ENCODE data around the gene GLB1L.
"Not testable (repeated sequence)": the region's sequence is repeated elsewhere in the genome, so short reads cannot be mapped to it uniquely, and the experiment has no call there.

The GLB1L gene

DNA sequence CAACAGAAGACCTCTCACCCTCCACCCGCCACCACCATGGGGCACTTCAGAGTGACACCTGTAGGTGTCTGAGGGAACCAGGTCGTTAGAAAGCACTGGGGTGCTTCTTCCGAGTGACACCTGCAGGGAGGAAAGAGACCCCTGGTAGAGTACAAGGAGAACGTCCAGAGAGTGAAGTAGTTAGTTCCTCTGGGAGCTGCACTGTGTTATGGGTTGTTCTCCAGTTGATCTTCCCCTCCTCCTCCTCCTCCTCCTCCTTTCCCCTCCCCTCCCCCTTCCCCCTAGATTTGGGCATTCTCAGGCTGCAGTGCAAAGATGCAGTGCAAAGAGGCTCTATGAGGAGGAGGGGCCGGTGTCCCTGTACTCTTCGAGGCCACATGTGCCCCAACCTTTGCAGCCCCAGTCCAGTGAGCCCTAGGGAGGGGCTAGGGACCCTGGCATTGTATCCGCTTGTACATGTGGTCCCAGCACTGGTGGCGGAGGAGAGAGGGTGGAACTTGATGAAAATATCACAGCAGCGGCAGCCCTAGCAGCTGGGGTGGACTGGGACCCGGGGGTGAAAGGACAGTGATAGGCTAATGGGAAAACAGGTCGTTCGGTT lies 34.8 kb upstream of the GLB1L start:
- no peak for DNase-seq

DNA sequence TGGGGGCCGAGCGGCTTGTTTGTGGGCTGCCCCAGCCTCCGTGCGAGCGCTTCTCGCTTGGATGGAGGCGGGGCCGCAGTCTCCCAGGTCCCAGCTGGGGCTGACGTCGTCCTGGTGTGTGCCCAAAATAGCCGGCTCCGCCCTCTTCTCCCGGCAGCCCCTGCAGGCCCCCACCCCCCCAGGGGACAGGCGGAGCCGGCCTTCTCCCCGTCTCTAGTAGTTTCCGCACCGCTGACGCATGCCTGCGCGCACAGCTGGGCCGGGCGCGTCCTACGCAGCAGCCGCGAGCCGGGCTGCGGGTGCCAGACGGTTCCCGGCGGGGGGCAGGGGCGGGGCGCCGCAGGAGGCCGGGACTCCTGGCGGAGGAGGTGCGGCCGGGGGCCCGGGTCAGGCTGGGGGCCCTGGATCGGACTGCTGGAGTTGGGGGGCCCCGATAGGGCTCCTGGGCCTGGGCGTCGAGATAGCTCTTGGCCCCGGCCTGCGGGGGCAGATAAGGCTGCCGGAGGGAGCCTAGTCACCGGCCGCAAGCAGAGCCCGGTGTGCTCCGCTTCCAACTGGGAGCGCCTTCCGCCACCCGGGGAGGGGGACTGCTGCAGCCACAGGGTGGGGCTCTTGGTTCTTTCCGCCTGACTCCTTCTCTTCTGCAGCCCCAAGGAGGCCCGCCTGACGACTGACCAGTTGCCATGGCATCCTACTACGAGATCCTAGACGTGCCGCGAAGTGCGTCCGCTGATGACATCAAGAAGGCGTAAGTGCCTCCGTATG lies 34.1 kb upstream of the GLB1L start, which contains the start of gene DNAJB2:
DNAJB2 (plus strand) TSS at position 216 of the 765 bp plus-strand sequence; CDS start at position 684, 468 bp downstream.
- peak; percentile 98 for DNase-seq

DNA sequence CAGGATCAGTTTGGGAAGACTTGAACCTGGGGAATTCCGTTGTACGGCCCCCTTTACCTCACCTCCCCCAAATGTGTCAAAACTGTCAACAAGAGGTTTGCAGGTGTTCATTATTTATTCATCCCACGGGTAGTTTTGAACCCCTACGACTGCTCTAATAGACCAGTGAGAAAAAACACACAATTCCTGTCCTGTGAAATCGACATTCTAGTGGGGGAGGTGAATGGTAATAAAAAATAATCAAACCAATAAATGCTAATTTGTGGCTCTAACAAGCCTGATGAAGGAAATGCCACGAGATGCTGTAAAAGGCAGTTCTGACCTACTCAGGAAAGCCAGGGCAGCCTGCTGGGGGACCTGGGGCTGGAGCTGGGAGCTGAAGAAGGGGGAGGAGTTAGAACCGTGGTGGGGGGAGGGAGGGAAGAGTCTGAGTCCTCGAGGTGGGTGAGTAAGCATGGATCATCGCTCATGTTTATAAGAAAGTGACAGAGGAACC lies 33.5 kb upstream of the GLB1L start:
- no peak for DNase-seq

DNA sequence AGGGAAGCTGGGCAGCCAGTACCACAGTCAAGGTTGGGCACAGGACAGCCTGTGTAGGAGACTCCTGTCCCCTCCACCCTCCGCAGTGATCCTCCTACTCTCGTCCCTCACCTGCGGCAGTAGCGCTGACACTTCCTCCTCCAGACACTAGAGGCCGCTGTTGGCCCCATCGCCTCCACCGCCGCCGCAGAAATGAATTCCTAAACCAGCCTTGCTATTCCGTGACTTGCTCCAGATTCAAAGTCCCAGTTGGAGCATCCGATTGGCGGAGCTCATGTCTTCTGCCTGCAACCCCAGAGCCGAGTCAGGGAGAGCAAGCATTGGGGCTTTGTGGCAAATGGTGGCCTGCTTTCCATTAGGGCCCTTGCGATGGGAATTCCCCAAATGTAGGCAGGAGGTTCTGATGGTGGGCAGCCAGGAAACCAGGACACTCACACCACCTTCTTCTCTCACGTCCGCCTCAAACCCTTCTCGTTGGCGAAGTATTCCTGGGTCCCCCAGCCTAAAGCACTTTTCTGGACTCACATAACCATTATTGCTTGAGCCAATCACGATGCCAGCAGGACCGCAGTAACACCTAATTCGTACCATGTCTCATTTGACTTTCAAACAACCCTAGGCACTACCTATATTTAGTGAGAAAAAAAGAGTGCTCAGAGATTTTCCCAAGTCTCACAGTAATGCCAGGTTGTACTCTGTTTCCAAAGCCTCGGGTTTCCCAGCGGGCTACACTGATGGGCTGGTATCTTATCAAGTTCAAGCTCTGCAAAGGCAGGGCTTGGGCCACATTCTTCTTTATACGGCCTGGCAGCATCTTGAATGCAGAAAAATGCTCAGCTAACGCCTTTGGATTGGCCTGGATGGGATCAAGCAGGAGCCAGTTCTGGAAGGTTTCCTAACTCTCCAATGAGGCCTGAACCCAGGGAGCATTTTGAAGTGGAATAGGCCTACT lies 32.7 kb upstream of the GLB1L start:
- peak; percentile 70 for DNase-seq

DNA sequence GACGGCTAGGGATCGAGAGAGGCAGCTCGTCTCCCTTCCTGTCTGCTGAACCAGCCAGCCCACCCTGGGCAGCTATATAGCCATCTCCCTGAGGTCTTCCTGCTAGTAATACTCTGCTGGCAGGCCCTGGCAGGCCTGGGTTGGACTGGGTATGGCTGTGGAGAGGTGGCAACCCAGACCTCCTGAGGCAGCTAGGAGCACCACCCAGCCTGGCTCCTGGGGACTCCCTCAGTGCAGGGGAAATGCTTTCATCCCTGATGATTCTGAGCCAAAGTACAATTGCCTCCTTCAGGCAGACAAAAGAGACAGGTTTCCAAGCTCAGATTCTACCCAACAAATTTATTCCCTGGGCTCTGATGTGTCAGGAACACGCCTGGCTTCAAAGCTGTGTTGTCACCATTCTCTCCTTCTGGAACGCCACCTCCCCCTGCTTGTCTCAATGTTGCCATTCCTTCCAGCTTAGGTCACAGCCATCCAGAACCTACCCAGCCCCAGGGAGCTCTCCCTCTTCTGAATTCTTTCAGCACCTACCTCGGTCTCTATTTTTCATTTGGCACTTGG lies 29.2 kb upstream of the GLB1L start:
- DNase-seq, result no peak

DNA sequence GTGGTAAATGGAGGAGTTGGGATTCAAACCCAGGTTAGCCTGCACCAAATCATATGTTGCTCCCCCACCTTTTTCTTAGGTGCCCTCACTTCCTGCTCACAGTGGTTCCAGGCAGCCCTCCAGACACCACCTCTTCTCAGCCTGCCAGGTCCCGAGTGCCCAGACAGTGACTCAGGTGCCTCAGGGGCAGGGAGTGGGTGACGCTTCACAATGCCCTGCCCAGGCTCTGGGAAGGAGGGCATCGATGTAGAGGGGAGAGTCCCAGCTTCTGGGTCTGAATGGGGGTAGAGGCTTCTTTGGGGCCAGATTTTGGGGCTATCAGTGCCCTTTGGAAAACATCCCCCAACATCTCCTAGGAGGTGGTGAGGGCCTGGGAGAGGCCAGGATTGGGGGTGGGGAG lies 28.7 kb upstream of the GLB1L start:
- DNase-seq, result no peak

DNA sequence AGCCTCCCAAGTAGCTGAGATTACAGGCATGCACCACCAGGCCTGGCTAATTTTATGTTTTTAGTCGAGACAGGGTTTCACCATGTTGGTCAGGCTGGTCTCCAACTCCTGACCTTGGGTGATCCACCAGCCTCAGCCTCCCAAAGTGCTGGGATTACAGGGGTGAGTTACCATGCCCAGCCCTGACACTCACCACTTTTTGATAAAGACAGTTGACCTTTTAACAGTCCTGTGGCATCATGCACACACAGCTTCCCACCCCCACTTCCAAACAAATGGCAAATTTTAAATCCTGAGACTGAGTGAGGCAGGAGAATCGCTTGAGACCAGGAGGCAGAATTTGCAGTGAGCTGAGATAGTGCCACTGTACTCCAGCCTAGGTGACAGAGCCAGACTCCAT lies 27.8 kb upstream of the GLB1L start:
- DNase-seq, result no peak

DNA sequence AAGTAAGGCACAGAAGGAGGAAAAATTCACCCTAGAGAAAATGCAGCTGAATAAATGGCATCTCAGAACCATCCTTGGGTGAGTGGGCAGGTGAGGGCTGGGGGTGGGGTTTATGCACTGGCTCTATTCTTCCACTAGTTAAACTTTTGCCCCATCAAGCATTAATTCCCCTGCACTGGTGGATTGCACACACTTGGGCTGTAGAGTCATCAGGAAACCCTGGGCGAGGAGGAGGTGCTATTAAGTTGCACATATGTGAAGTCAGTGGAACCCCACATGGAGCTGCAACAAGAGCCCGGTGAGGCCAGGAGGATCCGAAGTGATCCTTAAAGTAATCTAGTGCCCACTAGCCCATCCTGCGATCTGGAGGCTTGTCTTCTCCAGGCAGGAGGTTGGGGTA lies 27.1 kb upstream of the GLB1L start:
- DNase-seq, result no peak

DNA sequence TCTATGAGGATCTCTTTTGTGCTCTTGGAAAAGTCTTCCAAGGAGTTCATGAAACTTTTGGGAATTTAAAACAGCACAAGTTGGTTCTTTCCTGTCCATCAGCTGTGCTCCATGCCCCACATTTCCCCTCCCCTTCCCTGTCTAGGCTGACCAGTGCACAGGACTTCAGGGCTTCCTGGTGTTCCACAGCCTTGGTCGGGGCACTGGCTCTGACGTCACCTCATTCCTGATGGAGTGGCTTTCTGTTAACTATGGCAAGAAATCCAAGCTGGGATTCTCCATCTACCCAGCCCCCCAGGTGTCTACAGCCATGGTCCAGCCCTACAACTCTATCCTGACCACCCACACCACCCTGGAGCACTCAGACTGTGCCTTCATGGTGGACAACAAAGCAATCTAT lies 25.8 kb upstream of the GLB1L start:
- no peak for DNase-seq

DNA sequence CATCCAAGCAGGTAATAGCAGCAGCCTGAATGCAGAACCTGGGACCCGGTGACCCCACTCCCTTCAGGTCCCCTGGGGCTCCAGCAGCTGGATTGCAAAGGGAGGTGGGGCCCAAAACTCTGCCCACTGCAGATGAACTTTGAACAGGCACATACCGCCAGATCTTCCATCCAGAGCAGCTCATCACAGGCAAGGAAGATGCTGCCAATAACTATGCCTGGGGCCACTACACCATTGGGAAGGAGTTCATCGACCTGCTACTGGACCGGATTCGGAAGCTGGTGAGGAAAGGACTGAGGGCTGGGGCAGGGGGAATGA lies 24.8 kb upstream of the GLB1L start:
- DNase-seq, result no peak

DNA sequence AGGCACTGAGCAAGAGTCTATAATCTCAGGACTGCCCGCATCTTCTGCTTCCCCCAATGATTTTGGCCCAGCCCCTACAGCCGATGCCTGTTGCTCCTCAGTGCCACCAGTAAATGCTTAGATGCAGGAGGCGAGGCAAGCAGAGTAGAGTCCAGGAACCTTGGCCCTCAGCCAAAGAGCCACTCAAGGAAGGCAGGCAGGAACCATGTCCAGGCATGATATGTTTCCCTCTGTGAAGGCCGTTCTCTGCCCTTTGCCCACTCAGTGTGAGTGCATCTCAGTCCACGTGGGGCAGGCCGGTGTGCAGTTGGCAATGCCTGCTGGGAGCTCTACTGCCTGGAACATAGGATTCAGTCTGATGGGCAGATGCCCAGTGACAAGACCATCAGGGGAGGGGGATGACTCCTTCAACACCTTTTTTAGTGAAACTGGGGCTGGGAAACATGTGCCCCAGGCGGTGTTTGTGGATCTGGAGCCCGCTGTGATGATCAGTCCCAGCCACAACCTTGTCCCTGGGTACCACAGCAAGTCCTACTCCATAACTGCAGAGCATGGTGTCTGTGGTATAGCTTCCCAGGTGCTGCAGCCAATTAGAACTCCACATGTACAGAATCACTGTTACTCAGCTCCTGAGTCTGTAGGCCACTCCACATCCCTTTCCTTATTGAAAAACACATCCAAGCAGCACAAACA lies 24.3 kb upstream of the GLB1L start:
- DNase-seq, result no peak

DNA sequence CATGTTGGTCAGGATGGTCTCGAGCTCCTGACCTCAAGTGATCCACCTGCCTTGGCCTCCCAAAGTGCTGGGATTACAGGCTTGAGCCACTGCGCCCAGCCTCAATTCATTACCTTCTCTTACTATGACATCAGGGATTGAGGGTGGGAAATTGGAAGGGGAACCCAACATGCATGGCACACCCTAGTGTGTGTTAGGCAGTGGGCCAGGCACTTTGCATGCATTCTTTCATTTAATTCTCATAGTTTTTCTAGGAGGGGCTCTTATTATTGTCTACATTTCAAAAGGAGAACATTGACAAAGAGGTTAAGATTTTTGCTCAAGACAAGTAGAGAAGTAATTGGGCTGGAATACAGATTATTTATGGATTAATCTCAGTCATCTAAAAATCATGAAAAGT lies 23.1 kb upstream of the GLB1L start:
- no peak for DNase-seq

DNA sequence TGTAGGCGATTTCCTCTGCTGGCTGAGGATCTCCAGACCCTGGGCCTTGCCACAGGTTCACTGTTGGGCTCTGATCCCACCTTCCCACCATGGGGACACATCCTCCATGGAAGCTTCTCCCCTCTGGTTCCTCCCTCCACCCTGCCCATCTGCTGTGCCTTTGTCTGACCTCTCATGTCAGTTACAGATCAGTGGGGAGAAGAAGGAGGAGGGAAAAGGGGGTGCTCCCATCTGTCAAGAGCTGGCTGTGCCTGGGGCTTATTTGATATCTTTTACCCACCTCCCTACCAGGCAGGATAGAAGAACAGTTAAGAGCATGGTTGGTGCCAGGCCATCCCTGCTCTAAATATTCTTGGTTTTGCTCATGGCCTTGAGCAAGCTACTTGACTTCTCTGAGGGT lies 21.6 kb upstream of the GLB1L start:
- DNase-seq, result no peak

DNA sequence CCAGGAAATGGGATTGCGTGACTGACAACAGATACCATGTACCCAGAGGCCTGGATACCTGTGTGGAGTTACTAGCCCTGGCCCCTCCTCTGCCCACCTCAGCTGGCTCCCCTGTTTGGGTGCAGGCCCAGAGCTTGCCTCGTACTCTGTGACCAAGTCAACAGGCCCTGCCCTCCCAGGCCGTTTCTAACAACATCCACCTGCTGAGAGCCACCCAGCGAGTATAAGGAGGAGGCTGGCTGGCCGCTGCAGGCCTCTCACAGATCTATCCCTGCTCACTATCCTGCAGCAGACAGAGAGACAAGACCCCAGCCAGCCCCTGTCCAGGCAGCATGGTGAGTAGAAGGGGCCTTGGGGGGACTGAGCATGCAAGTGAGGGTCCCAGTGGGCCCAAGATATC lies 21.0 kb upstream of the GLB1L start:
- no peak for DNase-seq

DNA sequence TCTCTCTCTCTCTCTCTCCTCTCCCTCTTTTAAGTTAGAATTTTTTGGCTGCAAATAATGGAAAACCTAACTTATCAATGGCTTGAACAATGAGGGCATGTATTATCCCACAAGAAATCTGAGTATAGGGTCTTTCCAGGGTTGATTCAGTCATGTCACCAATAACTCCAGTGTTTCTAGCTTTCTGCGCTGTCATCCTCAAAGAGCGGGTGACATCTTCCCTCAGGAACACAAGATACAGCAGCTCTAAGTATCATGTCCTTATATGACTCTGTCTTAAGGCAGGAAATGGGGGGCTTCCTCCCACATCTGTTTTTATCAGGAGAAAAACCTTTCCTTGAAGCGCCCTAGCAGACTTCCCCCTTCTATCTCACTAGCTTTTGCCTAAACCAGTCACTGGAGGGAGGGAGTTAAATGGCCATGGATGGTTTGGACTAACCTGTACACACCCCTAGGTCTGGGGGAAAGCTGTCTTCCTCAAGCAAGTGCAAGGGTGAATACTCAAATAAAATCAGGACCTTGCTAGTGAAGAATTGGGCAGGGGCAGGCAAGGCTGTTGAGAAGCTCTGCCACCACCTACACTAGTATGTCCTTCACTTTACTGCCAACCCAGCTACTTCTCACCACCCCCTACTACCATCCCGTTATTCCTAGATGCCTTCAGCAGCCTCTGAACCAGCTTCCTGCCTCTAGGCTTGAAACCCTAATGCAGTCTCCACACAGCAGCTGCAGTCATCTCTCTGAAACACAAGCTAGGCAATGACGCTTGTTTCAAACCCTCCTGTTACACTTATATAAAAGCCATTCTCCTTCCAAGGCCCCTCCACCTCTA lies 16.0 kb upstream of the GLB1L start:
- no peak for DNase-seq

DNA sequence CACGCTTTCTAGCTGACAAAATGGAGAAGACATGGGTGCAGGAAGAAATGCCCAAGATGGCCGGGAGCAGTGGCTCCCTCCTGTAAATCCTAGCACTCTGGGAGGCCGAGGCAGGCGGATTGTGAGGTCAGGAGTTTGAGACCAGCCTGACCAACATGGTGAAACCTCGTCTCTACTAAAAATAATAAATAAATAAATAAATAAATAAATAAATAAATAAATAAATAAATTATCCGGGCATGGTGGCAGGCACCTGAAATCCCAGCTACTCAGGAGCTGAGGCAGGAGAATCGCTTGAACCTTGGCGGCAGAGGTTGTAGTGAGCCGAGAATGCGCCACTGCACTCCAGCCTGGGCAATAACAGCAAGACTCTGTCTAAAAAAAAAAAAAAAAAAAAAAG lies 13.7 kb upstream of the GLB1L start:
- DNase-seq, result not testable (repeated sequence)

DNA sequence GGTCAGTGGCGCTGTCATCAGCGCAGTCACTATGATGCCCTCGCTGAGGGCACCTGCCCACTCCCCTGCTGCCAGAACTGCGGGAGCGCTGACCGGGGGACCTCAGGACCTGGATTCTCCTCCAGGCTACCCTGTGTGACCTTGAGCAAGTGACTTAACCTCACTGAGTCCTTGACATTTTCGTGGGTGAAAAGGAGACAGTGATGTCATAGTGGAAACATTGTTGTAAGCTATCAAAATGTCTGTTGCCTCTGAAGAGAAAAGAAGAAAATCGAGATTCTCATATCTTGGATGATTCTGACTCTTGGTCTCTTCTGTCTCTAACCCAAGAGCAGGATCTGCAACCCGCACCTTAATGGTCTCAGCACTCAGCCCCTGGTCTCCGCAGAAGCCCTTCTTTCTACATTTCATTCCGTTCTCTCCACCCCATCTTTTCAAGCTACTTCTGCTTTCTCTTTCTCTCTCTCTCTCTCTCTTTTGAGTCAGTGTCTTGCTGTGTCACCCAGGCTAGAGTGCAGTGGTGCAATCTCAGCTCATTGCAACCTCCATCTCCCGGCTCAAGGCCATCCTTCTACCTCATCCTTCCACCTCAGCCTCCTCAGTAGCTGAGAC lies 9.5 kb upstream of the GLB1L start:
- peak; percentile 27 for DNase-seq

DNA sequence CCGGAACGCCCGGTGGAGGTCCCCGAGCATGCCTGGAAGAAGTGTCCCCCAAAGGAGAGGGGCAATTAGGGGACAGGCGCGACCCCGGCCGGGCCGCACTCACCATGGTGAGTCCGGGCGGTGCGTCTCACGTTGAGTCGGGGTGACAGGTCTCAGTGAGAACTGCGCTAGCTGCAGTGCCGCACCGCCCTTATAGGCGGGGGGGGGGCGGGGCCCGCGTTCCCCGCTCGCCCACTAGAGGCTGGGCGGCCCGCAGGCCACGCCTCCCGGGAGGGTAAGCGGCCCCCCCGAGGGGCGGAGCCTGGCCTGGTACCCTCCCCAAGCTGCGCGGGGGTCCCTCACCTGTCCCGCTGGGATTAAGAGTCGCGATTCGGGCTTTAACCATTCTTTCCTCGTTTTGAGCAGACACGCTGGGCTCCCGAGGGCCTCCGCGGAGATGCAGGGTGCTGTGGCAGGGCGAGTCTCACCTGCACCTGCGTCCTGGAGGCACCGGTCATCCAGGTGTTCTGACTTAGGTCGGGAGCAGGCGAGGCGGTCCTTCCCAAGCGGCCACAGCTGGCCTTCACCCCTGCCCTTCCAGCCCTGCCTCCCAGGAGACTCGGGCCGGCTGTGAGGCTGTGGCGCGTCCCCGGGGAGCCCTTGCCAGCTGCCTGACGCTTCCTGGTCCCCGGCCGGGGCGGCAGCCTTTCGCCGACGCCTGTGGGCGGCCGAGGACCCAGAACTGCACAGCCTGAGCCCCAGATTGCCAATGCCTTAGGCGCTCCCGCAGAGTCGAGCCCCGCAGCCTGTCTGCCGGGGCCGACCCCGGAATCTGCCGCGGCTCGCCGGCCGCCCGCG lies 8.7 kb upstream of the GLB1L start, which contains the start of gene TUBA4A:
TUBA4A (minus strand) TSS at position 166 of the 837 bp plus-strand sequence; CDS start at position 106, 60 bp downstream.
- DNase-seq, result peak; percentile 91

DNA sequence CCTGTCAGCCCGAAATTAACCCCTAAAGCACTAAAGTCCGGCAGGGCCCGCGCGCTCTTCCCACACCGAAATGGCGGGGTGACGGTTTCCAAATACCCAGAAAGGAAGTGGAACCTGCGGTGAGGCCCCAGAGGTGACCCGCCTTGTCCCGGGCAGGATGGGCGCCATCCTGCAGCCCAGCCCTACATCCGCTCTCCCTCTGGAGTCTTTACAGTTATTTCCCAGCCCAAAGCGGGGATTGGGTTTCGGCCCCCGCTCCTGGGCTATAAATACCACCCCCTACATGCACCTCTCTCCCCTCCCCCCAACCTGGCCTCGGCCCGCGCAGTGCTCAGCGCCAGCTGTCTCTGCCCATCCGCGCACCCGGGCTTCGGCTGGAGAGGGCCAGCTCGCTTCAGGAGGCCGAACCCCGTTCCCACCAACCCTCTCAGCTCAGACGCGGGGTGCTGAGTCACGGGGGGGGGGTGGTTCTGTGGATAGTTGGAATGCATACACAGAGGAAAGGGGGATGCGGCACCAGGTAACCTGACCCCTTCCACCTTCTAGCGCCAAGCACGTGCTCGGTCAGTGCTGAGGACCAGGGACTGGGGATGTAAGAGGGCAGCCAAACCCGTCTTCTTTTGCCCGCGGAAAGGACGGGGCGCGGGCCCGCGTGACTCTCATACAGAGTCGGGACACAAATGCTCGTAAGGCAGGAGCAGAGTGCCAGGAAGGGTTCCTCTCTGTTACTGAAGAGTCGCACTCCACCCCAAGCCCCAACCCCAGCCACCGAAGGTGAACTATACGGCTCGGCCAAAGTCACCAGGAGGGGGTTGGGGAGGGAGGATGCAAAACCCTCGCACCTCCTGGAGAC lies 7.9 kb upstream of the GLB1L start, which contains the start of gene TUBA4B:
TUBA4B (plus strand) TSS at position 344 of the 853 bp plus-strand sequence; CDS start at position 509, 165 bp downstream.
- peak; percentile 38 for DNase-seq
